ENCODE results near the gene BCAS4.

GRCh38 chr20:50858525-50858924 lies 63.7 kb downstream of the BCAS4 start:
- TF ChIP-seq CTCF (IDR thresholded peaks at IDR 0.05) (no peak), POLR2A (IDR thresholded peaks at IDR 0.05) (no peak)

Data from thyroid gland (tissue), 4 donors.